ENCODE results near the gene ARL6IP5.
A peak's percentile ranks its signal among the peaks of the same experiment; 100 is the strongest.

The ARL6IP5 gene, protein sequence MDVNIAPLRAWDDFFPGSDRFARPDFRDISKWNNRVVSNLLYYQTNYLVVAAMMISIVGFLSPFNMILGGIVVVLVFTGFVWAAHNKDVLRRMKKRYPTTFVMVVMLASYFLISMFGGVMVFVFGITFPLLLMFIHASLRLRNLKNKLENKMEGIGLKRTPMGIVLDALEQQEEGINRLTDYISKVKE

DNA sequence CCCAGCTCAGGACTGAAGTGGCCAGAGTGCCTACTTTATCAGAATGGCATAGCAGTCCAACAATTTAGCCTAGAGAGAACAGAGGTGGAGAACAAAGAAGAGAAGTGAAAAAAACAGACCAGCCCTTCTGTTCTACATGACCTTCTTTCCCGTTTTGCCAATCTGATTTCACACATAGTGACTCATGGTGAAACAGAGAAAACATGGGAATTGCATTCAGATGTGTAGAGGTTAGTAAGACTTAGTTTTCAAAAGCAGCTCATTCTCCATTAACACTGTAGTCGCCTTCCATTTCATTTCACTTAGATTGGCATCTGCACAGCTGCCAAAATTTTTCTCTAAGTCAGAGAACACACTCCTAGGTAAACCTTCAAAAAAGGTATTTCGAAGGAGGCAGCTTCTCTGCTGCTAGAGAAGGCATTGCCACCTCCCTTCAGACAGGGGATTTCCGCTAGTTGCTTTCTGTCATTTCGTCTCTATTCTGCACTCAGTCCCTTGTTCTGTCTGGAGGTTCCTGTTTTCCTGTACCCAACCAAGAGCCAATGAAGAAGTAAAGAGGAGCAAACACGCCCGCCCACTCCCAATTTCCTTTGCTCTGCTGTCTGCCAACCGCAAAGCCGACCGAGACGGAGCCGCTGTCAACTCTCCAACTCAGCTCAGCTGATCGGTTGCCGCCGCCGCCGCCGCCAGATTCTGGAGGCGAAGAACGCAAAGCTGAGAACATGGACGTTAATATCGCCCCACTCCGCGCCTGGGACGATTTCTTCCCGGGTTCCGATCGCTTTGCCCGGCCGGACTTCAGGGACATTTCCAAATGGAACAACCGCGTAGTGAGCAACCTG lies at the start of gene ARL6IP5:
Gene ARL6IP5, plus strand, starts transcription at position 612 of the 842 bp plus-strand sequence. Its CDS starts 111 bp downstream, at position 723.
- peak; percentile 93 for DNase-seq (ENCODE audit: low spot score)

DNA sequence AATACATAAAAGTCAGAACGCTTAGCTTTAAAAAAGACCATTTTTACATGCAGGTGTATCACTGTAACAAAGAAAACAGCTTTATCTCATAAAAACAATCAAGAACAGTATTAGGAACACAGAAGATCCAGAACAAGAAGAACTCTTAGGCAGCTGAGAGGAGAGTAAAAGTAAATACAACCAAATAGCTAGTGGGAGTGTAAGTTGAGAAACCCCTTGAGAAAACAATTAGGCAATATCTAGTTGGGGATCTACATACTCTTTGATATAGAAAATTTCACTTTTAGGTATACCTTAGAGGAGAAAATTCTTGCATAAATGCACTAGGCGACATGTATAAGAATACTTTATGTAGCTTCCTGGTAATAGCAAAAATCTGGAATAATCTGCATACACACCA lies 40.1 kb upstream of the ARL6IP5 start:
- no peak for DNase-seq (ENCODE audit: low spot score)

DNA sequence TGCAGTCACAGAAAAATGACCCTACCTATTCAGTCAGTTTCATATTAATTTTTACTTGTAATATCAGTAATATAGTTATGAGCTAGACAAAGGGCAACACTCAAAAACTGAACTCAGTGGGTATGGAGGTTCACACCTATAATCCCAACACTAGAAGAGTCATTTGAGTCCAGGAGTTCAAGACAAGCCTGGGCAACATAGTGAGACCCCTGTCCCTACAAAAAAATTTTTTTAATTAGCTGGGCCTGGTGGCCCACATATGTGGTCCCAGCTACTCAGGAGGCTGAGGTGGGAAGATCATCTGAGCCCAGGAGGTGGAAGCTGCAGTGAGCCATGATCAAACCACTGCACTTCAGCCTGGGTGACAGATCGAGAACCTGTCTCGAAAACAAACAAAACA lies 35.7 kb upstream of the ARL6IP5 start:
- DNase-seq (ENCODE audit: low spot score), result no peak

DNA sequence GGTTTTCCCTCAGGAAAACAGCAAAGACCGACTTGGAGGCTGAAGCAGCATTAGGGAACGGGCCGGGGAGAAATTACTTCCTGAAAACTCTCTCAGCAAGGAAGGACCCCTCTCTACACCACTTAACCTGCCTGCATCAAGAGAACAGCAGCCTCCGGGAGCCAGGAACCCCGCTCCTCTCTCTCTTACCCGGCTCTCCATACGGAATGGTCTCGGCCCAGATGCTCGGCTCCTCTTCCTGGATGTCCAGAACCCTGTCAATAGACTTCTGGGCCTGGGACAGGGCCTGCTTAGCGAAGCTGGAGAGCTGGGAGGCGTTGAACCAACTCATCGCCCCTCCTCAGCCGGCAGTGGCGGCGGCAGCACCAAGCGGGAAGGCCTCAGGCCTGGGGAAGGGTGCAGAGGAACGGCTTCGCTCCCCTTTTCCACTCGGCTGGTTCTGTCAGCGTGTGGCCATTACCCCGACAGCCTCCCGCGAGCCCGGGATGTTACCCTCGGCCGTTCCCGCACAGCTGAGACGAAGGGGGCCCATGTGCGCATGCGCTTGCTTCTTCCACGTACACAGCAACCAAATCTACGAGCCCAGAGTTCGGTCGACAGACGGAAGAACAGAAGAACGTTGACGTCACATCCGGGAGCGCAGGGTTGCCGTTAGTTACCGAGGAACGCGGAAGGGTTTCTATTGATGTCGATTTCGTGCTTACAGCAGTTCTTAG lies 32.8 kb upstream of the ARL6IP5 start, which contains the start of gene TMF1:
Gene TMF1, minus strand, starts transcription at position 578 of the 716 bp plus-strand sequence. Its CDS starts 247 bp downstream, at position 331.
- DNase-seq (ENCODE audit: low spot score), result peak; percentile 98

DNA sequence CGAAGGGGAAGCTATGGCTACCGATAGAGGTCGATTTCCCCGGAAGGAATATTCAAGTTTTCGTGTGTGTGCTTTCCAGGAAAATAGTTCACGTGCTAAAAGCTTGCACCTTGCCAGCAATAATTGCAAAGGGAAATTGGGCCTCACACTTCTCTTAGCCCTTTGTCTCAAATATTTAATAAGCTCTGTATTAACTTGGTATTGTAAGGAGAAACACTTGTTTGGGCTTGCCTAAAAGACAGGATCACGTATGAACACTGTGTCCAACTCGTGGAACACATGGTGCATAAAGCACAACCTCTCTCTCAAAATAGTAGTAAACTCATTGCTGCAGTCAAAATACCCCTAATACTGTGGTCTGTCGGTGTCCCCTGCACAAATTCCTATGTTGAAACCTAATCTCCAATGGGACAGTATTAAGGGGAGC lies 32.3 kb upstream of the ARL6IP5 start:
- no peak for DNase-seq (ENCODE audit: low spot score)

DNA sequence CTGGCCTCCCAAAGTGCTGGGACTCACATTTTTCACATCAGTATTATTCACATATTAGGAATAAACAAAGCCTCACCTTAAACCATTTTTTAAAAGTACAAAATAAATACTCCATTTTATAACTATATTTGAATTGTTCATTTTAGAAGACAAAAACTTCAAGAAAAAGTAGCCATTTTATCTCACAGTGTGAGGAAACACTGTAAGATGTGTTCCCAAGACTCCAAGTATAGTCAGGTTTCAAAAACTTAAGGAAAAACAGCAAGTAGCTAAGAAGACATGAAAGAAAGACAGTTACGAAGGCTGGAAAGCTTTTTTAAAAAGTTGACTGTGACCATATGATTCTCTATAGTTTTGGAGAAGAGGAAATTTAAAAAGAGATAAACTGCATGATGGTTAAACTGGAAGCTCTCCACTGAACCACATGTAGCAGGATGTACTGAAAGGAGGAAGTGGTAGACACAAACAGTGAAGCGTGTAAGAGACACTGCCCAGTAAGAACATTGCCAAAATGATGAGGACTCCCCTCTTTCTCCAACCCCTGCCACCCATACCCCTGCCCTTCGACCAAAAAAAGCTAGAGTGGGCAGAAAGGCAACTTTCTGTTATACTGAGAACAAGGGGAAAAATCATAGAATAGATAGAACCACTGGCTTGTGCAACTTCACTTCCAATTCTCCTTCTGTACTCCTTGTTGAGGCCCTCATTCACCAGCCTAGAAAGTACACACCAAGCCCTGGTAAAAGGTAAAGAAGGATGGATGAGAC lies 26.4 kb upstream of the ARL6IP5 start:
- DNase-seq (ENCODE audit: low spot score), result no peak

DNA sequence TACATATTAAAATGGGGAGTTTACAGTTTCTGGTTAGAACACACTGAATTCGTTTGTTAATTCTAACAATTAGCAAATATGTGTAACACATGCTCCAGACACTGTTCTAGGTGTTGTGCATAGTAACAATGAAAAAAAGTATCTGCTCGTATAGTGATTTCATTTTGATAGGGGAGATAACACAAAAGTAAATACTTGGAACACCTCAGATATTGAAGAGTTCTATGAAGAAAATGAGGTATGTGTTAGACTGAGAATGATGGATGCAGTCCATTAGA lies 25.9 kb upstream of the ARL6IP5 start:
- DNase-seq (ENCODE audit: low spot score), result no peak

DNA sequence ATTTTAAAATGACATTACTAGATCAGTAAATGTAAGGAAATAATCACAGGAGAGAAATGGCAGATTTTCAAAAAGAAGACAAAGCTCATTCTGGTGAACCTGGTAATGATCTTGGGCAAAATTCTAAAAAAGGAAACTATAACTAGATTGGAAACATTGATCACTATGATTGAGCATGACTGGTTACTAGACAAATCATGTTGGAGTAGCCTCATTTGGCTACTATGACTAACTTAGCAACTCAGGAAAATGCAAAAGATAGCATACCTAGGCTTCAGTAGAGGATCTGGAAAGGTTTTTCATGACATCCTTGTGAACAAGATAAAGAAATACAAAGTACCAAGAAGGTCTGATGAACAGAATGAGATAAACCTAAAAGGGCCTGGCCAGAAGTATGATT lies 25.0 kb upstream of the ARL6IP5 start:
- no peak for DNase-seq (ENCODE audit: low spot score)

DNA sequence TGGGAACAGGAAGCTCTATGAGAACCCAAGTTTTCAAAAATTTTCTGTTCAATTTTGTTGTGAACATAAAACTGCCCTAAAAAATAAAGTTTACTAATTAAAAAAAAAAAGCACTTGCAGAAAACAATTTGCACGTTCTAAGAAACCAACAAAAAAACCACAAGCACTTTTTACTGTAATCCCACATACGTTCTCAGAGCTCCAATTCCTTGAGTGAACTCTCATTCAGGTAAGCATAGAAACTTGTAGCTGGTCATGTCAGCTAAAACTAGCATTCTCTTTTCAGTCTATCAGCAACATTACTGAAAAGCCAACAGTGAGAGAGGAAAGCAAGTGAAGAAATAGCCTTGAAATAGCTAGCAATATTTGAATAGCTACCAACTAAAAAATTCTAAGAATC lies 21.1 kb upstream of the ARL6IP5 start:
- DNase-seq (ENCODE audit: low spot score), result no peak

DNA sequence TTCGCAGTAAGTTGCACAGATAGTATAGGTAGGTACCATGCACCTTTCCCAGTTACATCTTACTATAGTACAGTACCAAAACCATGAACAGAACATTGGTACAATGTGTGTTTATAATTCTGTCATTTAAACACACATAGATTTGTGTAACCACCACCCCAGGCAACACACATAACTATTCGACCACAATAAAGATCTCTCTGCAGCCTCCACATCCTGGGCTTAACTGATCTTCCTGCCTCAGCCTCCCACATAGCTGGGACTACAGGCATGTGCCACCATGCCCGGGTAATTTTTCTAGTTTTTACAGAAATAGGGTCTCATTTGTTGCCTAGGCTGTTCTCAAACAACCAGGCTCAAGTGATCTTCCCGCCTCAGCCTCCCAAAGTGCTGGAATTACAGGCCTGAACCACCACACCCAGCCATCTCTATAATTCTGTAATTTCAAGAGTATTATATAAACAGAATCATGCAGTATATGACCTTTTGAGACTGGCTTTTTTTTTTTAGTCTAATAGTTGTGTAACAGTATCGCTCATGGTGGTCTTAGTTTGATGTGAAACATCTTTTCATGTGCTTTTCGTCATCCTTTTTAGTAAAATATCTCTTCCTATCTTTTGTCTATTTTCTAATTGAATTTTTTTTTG lies 19.3 kb upstream of the ARL6IP5 start:
- DNase-seq (ENCODE audit: low spot score), result no peak

DNA sequence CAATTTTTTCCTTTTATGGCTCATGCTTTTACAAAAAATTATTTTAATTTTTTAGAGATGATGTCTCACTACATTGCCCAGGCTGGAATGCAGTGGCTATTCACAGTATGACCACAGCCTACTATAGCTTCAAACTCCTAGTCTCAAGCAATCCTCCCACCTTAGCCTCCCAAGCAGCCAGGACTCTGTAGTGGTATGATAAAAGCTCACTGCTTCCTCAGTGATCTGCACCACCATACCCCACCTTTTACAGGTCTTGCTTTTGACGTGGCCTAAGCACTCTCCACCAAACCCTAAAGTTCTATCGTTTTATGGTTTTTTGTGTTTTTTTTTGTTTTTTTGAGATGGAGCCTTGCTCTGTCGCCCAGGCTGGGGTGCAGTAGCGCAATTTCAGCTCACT lies 18.6 kb upstream of the ARL6IP5 start:
- DNase-seq (ENCODE audit: low spot score), result no peak

DNA sequence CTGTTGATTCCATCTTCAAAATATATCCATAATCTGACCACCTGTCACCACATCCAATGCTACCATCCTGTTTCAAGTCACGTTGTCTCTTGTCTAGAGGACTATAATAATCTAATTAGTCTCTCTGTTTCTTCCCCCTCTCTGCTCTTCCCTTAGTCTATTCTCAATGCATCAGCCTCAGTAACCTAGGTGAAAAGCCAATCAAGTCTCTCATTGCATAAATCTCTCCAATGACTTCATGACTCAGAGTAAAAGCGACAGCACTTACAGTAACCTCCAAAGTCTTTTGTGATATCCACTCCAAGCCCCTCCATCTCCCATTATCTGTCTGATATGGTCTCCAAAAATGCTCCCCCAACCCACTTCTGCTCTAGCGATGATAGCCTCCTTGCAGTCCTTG lies 11.8 kb upstream of the ARL6IP5 start:
- no peak for DNase-seq (ENCODE audit: low spot score)

DNA sequence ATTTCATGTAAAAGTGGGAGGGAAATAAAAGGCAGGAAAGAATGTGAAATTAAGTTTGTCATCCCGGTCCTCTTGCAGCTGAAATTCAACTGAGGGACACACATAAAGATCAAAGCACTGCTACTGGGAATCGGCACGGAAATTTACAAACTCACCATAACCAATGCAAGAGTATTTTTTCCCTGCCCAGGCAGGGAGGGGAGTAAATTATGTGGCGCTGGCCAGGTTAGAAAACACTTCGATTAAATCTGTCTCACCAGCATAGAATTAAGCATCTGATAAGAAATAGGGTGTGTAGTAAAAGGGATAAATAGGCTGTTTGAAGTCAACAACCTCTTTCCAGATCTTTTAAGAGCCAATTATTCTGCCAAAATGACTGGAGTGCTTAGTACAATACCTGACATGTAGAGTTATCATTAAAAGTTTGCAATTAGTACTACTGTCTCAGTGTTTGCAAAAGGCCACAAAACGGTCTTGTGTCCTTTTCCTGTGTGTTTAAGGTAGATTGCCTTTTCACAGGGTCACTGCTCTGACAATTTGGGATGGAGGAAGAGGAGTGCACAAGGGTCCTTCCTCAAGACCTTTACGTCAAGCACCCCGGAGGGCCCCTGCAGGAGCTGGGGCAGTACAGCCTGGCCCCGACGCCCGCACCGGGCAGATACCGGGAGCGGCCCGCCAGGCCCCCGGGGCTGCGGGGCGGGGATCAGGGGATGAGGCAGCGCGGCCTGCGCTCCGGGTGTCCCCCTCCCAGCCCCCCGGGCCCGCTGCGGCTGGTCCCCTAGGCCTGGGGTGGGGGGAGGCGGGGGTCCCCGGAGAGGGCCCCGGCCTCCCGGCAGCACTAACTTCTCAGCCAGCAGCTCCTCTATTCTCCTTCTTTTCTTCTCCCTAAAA lies 5.2 kb upstream of the ARL6IP5 start:
- peak; percentile 65 for DNase-seq (ENCODE audit: low spot score)

DNA sequence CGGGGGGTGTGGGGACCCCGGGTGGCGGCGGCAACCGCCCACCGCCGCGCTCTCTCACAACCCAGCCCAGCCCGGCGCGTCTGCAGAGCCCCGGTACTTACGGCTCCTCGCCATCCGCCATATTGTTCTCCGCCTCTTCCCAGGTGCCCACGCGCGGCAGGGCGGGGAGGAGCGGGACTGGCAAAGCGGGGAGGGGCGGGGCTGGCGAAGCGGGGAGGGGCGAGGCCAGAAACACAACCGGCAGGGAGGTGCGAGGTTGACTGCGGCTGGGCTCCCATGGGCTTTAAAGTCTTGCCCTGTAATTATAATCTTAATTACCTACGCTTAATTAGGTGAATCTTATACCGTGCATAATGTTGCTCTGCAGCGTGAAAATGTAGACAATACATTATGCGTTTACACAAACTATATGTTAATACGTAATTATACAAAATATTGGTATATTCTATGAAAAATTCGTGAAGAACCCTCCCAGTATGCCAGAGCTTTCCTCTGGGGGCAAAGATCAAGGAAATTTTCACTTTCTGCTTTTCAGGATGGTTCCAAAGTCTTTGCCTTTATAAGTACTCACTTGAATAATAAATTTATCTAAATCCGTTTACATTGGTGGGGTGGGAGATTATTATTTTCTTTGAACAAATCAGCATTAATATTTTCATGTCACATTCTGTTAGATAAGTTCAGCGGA lies 4.4 kb upstream of the ARL6IP5 start, which contains the start of gene UBA3:
Gene UBA3, minus strand, starts transcription at position 133 of the 688 bp plus-strand sequence. Its CDS starts 12 bp downstream, at position 121.
- peak; percentile 93 for DNase-seq (ENCODE audit: low spot score)

DNA sequence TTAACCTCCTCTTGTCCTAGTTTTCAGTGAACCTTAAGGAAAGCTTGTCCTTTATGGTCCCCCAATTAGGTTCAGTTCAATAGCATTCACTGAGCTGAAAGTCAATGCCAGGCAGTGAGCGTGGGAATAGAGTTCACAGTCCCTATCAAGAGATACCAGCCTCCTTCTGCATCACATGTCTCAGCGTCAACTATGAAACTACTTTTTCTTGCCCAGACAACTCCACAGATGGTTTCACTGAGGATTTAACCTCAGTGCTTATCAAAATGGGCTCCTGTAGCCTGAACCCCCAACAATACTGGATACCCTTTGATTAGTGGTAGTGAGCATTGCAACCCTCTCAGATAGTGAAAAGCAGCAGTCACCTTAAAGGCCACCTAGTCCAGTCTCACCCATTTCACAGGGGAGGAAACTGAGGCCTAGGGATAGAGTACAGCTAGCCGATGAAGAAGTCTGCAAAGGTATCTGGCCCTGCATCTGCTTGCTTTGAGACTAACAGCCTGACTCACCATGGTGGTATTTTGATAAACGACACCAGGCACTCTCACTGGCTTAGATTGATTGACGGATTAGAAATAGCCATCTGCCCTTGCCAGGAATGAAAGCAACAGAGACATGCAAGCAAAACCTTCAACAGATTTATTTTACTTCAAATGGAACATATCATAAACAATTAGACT lies 3.0 kb upstream of the ARL6IP5 start:
- no peak for DNase-seq (ENCODE audit: low spot score)

DNA sequence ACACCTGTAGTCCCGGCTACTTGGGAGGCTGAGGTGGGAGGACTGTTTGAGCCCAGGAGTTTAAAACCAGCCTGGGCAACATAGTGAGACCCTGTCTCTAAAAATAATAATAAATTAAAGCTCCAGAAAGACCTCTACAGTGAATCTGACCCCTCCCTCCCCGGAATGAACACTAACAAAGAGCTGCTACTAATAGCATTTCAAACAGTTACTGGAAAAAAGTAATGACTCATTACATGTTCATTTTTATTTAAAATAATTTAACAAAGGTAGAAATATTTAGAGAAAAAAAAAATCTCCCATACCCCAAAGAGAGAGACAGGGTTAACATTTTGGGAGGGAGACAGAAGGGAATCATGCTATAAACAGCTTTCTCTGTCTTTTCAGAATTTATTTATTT lies 2.4 kb upstream of the ARL6IP5 start:
- DNase-seq (ENCODE audit: low spot score), result no peak

DNA sequence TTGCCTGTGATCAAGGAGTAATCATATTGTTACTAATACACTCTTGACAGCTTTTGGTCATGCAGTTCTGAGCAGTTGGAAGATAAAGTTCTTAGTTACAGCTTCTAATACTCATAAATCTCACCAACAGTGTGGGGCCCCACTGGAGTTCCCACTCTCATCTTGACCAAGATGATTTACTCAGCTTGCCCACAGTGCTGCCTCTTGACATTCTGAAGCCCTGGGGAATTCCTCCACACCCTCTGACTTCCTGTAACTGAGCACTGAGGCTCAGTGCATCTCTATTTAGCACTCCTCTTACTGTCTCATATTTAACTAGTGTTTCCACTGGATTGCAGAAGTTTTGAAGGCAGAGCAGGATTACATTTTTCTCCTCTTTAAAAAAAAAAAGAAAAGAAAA lies 1.9 kb upstream of the ARL6IP5 start:
- no peak for DNase-seq (ENCODE audit: low spot score)

DNA sequence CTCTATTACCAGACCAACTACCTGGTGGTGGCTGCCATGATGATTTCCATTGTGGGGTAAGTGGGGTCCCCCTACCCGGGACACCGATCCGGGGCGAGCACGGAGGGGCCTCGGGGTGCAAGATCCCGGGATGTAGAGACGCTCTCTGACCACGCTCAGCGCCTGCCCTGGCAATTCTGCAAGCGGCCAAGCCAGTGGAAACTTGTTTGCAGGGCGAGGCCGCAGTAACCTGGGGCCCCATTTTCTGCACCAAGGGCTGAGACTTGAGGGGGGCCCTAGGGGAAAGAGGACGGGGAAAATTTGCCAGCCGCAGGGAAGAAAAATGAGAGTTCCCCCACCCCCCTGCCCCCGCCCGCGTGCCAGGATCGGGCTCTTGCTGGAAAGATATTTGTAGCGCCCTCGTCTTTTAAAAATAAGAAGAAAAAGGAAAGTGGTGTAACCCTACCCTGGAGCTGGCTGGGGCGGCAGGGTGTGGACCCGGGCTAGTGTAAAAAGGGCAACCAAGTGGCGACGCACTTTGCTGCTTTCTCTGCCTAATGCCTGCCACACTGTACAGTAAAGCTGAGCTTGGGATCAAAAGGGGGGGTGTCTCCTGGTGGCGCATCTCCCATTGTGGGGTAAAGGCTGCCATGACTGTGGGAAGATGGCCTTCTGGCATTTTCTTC lies 563 bp downstream of the ARL6IP5 start:
- DNase-seq (ENCODE audit: low spot score), result no peak
